Fibroblast of lung (primary cell): ENCODE data around the gene RUFY1. TPM values are rescaled to one million over a fixed set of nuclear protein-coding genes. Genes with fewer than 3 reads are reported as not detected.

Experiments used
- DNase-seq, 2 donors: peaks; one replicate each; pipeline versions ENCODE4 v3.0.0 to v3.0.0-alpha.2; 2010; ENCODE audit warnings: low read depth in 2 of 2
- H2AFZ ChIP-seq: 2 replicates; pipeline ENCODE4 v1.5.1; 2012; ENCODE audit warnings: low read length, control low read depth, inconsistent platforms
- H3K27ac ChIP-seq: 2 replicates; pipeline ENCODE4 v1.5.1; 2011; ENCODE audit warnings: low read length, control low read depth; ENCODE audit not compliant: insufficient read depth
- H3K27me3 ChIP-seq: 2 replicates; pipeline ENCODE4 v1.5.1; 2011; ENCODE audit warnings: mild to moderate bottlenecking, low read length; ENCODE audit not compliant: control insufficient read depth, insufficient read depth
- H3K36me3 ChIP-seq: 2 replicates; pipeline ENCODE4 v1.5.1; 2011; ENCODE audit warnings: low read length; ENCODE audit not compliant: control insufficient read depth, insufficient read depth
- H3K4me1 ChIP-seq: 2 replicates; pipeline ENCODE4 v1.5.1; 2011; ENCODE audit warnings: low read length; ENCODE audit not compliant: control insufficient read depth, insufficient read depth; ENCODE audit errors: extremely low read depth
- H3K4me2 ChIP-seq: 2 replicates; pipeline ENCODE4 v1.5.1; 2011; ENCODE audit warnings: low read length, control low read depth; ENCODE audit not compliant: insufficient read depth; ENCODE audit errors: extremely low read depth
- H3K4me3 ChIP-seq, 4 experiments: fragments of 200-600 bp in 1 of 4; sonication (generic) in 1 of 4; replicated peaks in 1 of 4; 2 replicates each; pipeline ENCODE4 v1.5.1; 2011 to 2016; ENCODE audit warnings: low read length in 4 of 4, low read depth in 3 of 4, mild to moderate bottlenecking in 3 of 4, control low read depth in 2 of 4, inconsistent platforms in 1 of 4, mixed read lengths in 1 of 4; ENCODE audit not compliant: insufficient read depth in 1 of 4; ENCODE audit errors: control extremely low read depth in 1 of 4
- H3K79me2 ChIP-seq: 2 replicates; pipeline ENCODE4 v1.5.1; 2012; ENCODE audit warnings: mild to moderate bottlenecking, low read length, inconsistent platforms; ENCODE audit not compliant: control insufficient read depth, insufficient read depth
- H3K9ac ChIP-seq: 2 replicates; pipeline ENCODE4 v1.5.1; 2011; ENCODE audit warnings: mild to moderate bottlenecking, low read length, control low read depth; ENCODE audit not compliant: insufficient read depth
- H3K9me3 ChIP-seq: 2 replicates; pipeline ENCODE4 v1.5.1; 2012; ENCODE audit warnings: low read depth, low read length; ENCODE audit not compliant: control insufficient read depth, insufficient read depth
- H4K20me1 ChIP-seq: 2 replicates; pipeline ENCODE4 v1.5.1; 2011; ENCODE audit warnings: low read length; ENCODE audit not compliant: control insufficient read depth, insufficient read depth; ENCODE audit errors: extremely low read depth
- CTCF ChIP-seq, 2 donors: IDR thresholded peaks in 1 of 2; conservative IDR thresholded peaks in 1 of 2; 1 replicate in 1 of 2; 2 replicates in 1 of 2; pipeline ENCODE4 v1.5.1; 2011 to 2012; ENCODE audit warnings: low read length in 2 of 2, control low read depth in 1 of 2, inconsistent platforms in 1 of 2, low read depth in 1 of 2, mild to moderate bottlenecking in 1 of 2
- EZH2 ChIP-seq: IDR thresholded peaks from 2 replicates; pipeline ENCODE4 v1.5.1; 2012; ENCODE audit warnings: low read length, control low read depth, mild to moderate bottlenecking; ENCODE audit errors: missing control alignments
- polyA plus RNA-seq, 2 donors: library from polyadenylated mRNA; depleted of rRNA in 1 of 2; stranded (reverse) in 1 of 2; unstranded in 1 of 2; fragments of >200 nt; gene quantifications; 2 replicates each; pipeline ENCODE4 v1.2.1, GENCODE V29; 2011 to 2012; ENCODE audit warnings: missing spikeins in 1 of 2
- total RNA-seq: library from RNA; depleted of rRNA; stranded (reverse); fragments of >200 nt; gene quantifications from 2 replicates; pipeline ENCODE4 v1.2.1, GENCODE V29; 2014

Gene RUFY1
- total and polyA plus RNA-seq, 2 donors (not counting 1 experiment from before 2014, with no cell fraction given): 32.8 to 77.8 TPM

GRCh38 chr5:179619776-179620175 is 69.4 kb downstream of the RUFY1 start:
- H4K20me1 ChIP-seq: peaks cover 23% of the 10 kb centered on the region
- no peak for DNase-seq
- peak overlapping the region; percentile 88 for H3K4me2 ChIP-seq
- no peak overlapping the region for H3K9ac ChIP-seq
- H3K27me3 ChIP-seq: no peaks in the 10 kb centered on the region
- peaks cover 82% of the 10 kb centered on the region for H3K79me2 ChIP-seq
- no peak overlapping the region for H2AFZ ChIP-seq
- H3K4me1 ChIP-seq: peaks cover 6% of the 10 kb centered on the region
- peaks cover 13% of the 10 kb centered on the region for H3K36me3 ChIP-seq
- H3K9me3 ChIP-seq: no peaks in the 10 kb centered on the region
- peak overlapping the region; percentile 75 to 97 (median 83) for H3K4me3 ChIP-seq
- TF ChIP-seq EZH2 (no peak), CTCF (conservative IDR thresholded peaks at IDR 0.05 in 1 of 2, IDR thresholded peaks at IDR 0.05 in 1 of 2; ENCODE audit: low read depth in 1 of 2, low read length in 2 of 2) (no peak)
- H3K27ac ChIP-seq: no peak overlapping the region

GRCh38 chr5:179620293-179620692 is 69.9 kb downstream of the RUFY1 start:
- Histone ChIP-seq H3K4me2 (peak overlapping the region; percentile 88), H4K20me1 (peaks cover 23% of the 10 kb centered on the region), H3K9ac (no peak overlapping the region), H3K4me1 (peaks cover 9% of the 10 kb centered on the region), H3K9me3 (no peaks in the 10 kb centered on the region), H3K4me3 (peak overlapping the region; percentile 75 to 97 (median 83)), H2AFZ (no peak overlapping the region), H3K27ac (no peak overlapping the region), H3K36me3 (peaks cover 13% of the 10 kb centered on the region), H3K79me2 (peaks cover 78% of the 10 kb centered on the region), H3K27me3 (no peaks in the 10 kb centered on the region)
- DNase-seq: no peak
- TF ChIP-seq EZH2 (no peak), CTCF (conservative IDR thresholded peaks at IDR 0.05 in 1 of 2, IDR thresholded peaks at IDR 0.05 in 1 of 2; ENCODE audit: low read depth in 1 of 2, low read length in 2 of 2) (no peak)

- Histone ChIP-seq H3K9me3 (no peaks in the 10 kb centered on the region), H4K20me1 (peaks cover 23% of the 10 kb centered on the region), H3K9ac (no peak overlapping the region), H3K36me3 (peaks cover 13% of the 10 kb centered on the region), H3K4me2 (peak overlapping the region; percentile 88), H3K79me2 (peaks cover 75% of the 10 kb centered on the region), H3K4me3 (peak overlapping the region; percentile 75 to 97 (median 83)), H3K4me1 (peaks cover 9% of the 10 kb centered on the region), H2AFZ (no peak overlapping the region), H3K27me3 (no peaks in the 10 kb centered on the region), H3K27ac (peak overlapping the region; percentile 56)
- DNase-seq: peak in 1 of 2 donors; percentile 57
- TF ChIP-seq EZH2 (no peak), CTCF (conservative IDR thresholded peaks at IDR 0.05 in 1 of 2, IDR thresholded peaks at IDR 0.05 in 1 of 2; ENCODE audit: low read depth in 1 of 2, low read length in 2 of 2) (no peak)
Measured at GRCh38 chr5:179620703-179621350, 70.5 kb downstream of the RUFY1 start.
